Fibroblast of skin of left quadriceps (primary cell): ENCODE measurements around the gene LONP1.
"Not testable (repeated sequence)": the region's sequence is repeated elsewhere in the genome, so short reads cannot be mapped to it uniquely, and the experiment has no call there.

Experiments used
- DNase-seq, 2 experiments: peaks; one replicate each; pipeline ENCODE4 v3.0.0-alpha.2; 2013; ENCODE audit warnings: low read depth in 2 of 2

Gene LONP1

GRCh38 chr19:5693195-5694166, 26.5 kb downstream of the LONP1 start:
- no peak for DNase-seq

DNA sequence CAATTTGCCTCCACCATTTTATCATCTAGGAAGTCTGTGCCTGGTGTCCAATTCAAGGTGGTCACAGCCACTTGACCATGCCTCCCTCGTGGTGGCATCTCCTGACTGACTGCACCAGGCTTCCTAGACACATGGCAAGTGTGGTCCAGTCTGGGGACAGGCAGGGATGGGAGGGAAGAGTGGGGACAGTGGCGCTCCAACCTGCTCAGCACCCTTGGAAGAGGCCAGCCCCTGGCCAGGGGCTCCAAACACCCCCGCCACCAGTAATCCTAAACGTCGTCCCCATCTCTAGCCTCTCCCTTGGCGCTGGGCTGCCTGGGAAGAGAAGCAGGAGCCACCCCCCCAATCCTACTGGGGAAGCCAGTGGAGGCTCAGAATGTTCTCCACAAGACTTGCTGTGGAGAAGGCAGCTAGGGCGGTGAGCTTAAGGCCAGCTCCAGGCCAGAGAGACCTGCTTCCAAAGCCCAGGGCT, 27.2 kb downstream of the LONP1 start:
- DNase-seq: no peak

GRCh38 chr19:5691822-5692722, 27.9 kb downstream of the LONP1 start:
- DNase-seq: no peak

DNA sequence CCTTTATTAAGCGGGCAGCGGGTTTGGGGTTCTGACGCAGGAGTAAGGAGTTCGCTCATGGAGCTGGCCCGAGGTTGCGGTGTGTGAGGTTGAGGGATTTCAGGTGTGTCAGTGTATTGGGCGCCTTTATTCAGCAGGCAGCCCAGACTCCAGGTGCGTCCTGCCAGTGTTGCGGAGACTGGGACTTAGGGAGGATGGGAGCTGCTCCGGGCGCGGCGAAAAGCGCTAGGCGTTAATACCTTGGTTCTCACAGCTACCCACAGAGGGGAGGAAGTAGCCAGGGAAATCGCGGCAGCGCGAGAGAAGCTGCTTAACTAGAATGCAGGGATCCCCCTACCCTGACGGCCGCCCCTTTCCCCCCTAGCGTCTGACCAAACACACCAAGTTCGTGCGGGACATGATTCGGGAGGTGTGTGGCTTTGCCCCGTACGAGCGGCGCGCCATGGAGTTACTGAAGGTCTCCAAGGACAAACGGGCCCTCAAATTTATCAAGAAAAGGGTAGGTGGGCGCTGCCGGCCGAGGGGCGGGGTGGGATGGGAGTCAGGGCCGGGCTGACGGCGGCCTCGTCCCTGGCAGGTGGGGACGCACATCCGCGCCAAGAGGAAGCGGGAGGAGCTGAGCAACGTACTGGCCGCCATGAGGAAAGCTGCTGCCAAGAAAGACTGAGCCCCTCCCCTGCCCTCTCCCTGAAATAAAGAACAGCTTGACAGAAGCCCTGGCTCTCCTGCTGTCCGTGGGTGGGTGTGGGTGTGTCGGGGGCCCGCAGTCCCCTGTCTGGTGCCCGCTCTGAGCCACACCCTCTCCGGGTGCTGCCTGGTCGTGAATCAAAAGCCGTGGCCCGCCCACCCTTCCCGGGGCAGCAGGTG, 28.8 kb downstream of the LONP1 start:
- DNase-seq: no peak

- peak; percentile 93 to 94 for DNase-seq
Measured at GRCh38 chr19:5690125-5690954, 29.6 kb downstream of the LONP1 start, which contains the start of gene RPL36. RPL36 (plus strand) TSS chr19:5690295; CDS start chr19:5690508, 213 bp downstream.

- DNase-seq: not testable (repeated sequence)
Measured at GRCh38 chr19:5688262-5688881, 31.6 kb downstream of the LONP1 start.

- no peak for DNase-seq
Measured at GRCh38 chr19:5687360-5688198, 32.4 kb downstream of the LONP1 start.

GRCh38 chr19:5686647-5687359, 33.1 kb downstream of the LONP1 start:
- peak; percentile 71 to 76 for DNase-seq

DNA sequence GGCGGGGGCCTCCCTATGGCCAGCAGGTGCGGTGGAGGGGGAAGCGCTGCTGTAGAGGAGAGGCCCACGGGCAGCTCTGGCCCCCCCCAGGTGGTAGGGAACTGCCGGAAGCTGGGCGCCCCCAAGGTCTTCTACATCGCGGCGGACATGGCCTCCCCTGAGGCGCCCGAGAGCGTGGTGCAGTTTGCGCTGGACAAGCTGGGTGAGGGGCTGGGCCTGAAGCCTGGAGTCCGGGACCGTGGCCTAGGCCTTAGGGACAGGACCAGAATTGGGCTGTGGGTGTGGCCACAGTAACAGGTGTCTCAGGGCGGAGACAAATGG, 33.7 kb downstream of the LONP1 start:
- no peak for DNase-seq

- DNase-seq: no peak
Measured at GRCh38 chr19:5684694-5685430, 35.1 kb downstream of the LONP1 start.

DNA sequence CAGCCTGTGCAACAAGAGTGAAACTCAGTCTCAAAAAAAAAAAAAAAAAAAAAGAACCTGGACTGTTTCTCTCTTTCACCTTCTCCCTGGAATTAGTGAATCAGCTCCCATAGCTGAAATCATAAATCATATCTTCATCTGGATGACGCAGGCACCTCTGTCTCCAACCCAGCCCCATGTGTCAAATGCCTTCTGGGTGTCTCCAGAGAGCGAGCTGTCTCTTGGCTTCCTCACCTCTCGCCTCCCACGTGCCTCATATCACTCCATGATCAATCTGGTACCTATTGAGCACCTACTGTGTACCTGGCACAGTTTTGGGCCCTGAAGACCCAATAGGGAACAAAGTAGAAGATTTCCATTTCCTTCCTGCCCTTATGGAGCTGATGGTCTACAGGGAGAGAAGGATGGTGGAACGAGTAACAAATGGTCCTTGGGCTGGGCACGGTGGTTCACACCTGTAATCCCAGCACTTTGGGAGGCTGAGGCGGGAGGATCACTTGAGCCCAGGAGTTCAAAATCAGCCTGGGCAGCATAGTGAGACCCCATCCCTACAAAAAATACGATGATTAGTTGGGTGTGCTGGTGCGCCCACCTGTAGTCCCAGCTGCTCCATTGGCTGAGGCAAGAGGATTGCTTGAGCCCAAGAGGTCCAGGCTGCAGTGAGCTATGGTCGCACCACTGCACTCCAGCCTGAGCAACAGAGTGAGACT, 36.6 kb downstream of the LONP1 start:
- DNase-seq: no peak

DNA sequence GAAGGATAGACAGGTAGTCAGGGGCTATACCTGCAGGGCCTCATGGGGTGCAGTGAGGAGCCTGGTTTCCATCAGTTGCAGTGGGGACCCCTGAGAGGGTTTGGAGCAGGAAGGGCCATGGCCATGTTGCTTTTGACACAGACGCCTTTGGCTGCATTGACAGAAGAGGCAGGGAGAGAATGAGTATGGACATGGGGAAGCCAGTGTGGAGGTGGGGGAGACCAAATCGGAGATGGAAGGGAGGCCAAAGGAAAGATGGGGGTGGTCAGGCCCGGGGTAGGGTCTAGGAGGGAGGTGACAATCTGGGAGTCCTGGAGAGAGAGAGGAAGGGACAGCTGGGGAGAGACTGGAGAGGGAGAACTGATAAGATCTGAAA, 37.9 kb downstream of the LONP1 start:
- no peak for DNase-seq

DNA sequence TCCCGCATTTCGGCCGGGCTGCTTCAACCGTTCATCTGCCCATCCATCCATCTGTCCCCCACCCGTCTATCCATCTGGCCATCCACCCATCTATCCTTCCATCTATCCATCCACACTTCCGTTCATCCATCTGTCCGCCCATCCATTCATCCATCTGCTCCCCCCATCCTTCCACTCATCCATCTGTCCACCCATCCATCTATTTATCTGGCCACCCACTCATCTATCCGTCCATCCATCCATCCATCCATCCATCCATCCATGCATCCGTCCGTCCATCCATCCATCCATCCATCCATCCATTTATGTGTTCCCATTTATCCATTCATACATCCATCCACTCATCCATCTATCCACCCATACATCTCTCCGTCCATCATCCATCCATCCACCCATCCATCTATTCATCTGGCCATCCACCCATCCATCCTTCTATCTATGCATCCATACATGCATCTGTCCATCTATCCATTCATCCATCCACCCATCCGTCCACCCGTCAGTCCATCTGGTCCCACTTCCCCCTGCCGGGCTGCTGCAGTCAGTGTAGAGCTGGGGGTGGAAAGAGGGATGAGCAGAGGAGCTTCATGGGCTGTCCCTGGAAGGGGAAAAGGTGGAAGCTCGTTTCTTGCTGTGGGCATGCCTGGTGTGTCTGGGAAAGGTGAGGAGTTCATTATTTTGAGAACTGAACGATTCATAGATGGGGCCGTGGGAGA, 38.4 kb downstream of the LONP1 start:
- DNase-seq: no peak

DNA sequence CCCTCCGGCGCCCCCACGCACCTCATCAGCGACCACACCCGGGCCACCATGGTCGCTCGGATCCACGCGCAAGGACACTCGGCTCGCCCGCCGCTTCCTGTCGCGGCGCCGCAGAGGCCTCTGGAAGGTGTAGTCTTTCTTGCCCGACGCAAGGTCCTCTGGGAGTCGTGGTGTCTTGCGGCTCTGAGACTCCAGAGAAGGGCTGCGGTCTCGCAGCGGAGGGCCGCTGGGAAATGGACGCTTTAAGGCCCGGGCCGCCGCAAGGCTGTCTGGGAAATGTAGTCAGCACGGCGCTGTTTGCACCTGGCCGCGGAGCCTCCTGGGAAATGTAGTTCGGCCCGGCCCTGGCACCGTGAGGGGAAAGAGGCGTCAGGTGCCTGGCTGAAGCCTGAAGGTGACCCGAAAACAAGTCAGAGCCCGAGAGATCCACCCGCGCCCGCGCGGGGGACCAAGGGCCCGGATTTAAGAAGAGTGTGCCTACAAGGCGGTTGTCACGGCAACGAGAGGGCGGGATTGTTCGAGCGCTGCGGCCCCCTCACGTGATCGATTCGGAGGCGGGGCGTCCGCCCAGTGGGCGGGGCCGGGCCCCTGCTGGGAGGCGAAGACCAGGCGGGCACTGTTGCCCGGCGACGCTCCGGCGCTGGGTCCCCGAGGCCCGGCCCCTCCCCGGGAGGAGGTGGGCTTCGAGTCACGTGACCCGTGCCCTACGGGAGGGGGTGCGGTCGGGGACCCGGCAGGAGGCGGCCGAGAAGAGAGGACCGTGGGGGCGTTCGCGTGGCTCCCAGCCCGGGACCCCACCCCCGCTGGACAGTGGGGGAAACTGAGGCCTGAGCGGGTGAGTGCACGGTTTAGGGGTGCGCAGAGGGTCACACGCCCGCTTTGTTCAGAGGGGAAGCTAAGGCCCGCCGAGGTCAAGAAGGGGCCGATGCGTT, 39.2 kb downstream of the LONP1 start, which contains the start of the genes HSD11B1L and MICOS13:
Gene HSD11B1L, plus strand, starts transcription at position 591 of the 932 bp plus-strand sequence. CDS start 3,806 bp downstream, outside the sequence.
Gene MICOS13, minus strand, starts transcription at position 80 of the 932 bp plus-strand sequence. Its CDS starts 30 bp downstream, at position 50.
- DNase-seq: peak; percentile 97 to 98

- no peak for DNase-seq
Measured at GRCh38 chr19:5680084-5680436, 39.9 kb downstream of the LONP1 start.
